ENCODE measurements around the gene OPA3.
"Not testable (repeated sequence)": the region's sequence is repeated elsewhere in the genome, so short reads cannot be mapped to it uniquely, and the experiment has no call there.

Gene OPA3

DNA sequence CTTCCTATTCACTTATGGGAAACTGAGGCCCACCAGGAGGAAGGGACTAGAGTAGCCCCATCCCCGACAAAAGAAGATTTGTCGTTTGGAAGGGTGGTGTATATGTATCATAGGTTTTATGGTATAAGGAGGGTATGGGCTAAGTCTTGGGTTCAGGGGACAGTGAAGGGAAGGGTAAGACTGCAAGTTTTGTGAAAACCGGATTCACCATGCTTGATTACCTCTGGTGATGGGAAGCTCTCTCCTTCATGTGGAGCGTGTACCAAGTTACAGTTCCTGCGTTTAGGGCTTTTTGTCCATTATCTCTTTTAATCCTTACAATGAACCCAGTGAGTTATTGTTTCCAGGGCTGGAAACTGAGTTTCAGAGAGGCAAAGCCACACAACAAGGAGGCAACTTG is 73.5 kb downstream of the OPA3 start:
- no peak for DNase-seq (ENCODE audit: low spot score)
- TF ChIP-seq, protein P1, sequence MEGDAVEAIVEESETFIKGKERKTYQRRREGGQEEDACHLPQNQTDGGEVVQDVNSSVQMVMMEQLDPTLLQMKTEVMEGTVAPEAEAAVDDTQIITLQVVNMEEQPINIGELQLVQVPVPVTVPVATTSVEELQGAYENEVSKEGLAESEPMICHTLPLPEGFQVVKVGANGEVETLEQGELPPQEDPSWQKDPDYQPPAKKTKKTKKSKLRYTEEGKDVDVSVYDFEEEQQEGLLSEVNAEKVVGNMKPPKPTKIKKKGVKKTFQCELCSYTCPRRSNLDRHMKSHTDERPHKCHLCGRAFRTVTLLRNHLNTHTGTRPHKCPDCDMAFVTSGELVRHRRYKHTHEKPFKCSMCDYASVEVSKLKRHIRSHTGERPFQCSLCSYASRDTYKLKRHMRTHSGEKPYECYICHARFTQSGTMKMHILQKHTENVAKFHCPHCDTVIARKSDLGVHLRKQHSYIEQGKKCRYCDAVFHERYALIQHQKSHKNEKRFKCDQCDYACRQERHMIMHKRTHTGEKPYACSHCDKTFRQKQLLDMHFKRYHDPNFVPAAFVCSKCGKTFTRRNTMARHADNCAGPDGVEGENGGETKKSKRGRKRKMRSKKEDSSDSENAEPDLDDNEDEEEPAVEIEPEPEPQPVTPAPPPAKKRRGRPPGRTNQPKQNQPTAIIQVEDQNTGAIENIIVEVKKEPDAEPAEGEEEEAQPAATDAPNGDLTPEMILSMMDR (IDR thresholded peaks at IDR 0.05; ENCODE audit: extremely low read depth, missing control alignments), result no peak

DNA sequence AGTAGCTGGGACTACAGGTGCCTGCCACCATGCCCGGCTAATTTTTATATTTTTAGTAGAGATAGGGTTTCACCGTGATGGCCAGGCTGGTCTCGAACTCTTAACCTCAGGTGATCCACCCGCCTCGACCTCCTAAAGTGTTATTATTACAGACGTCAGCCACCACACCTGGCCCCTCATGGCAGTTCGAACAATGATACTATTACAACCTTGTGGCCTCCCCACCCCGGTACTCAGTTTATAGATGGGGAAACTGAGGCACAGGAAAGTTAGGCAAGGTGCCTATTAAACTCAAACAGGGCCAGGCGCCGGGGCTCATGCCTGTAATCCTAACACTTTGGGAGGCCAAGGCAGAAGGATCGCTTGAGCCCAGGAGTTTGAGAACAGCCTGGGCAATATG is 74.2 kb downstream of the OPA3 start:
- DNase-seq (ENCODE audit: low spot score), result not testable (repeated sequence)

DNA sequence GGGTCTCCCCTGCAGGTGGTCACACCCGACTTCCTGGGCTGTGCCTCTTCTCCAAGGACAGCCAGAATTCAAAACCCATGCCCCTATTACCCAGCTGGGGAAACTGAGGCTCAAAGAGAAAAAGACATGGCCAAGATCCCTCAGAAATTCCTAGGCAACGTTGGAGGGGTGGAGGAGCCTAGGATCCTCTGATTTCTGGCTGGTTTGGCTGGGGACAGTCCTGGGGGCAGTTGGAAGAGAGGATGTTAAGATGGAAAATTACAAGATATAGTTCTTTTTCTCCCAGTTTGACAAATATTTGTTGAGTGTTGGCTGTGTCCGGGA is 74.9 kb downstream of the OPA3 start:
- no peak for DNase-seq (ENCODE audit: low spot score)
- TF ChIP-seq, protein P1 (IDR thresholded peaks at IDR 0.05; ENCODE audit: extremely low read depth, missing control alignments), result no peak

DNA sequence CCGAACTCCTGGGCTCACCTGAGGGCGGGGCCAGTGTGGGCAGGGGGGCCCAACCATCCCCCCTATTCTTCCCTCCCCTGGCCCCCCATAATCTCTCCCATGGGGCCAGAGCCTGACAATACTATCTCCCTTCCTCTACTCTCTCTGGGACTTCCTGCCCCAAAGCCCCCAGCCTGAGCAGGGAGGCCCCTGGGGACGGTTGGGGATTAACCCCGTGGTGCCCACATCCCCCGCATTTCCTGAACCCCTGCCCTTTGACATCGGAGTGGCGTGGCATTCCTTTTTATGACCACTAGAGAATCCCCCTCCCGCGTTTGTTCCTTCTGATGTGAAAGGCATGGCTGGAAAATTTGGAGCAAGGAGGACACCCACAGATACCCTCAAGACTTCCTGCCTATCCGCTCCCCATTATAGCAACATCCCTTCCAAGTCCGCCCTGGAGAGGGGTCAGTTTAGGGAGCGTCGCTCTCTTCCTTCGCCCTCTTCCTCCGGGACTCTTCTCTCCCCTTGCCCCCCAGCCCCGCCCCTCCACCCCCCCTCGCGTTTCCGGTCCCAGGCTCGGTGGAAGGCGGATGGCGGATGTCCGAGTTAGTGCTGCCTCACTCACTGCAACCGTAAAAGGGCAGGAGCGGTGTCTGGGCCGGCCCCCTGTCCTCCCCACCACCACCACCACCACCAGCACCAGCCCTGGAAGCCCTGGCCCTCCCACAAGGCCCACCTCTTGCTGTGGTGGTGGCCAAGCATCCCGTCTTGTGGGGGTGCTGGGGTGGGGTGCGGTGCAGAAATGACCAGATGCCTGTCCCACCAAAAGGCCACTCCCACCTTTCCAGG is 75.5 kb downstream of the OPA3 start:
- peak; percentile 88 for DNase-seq (ENCODE audit: low spot score)
- TF ChIP-seq, protein P1 (IDR thresholded peaks at IDR 0.05; ENCODE audit: extremely low read depth, missing control alignments), result no peak

DNA sequence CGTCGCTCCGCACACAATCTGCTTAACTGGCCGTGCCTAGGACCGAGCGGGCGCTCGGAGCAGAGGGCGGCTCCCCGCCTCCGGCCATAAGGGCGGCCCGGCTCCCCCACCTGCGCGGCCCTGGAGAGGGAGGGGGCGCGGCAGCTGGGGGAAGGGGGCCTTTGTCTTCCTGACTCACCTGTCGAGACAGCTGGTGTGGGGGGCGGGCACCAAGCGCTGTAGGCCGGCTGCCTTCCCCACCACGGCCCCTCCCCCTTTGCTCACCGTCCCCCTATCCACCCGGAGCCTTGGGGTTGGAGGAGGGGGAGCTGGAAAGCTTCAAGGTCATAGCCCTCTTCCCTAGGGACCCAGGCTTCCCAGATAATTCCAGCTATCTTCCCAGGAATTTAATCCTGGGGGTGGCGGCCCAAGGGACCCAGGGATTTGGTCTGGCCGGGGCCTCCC is 76.2 kb downstream of the OPA3 start:
- TF ChIP-seq, protein P1 (IDR thresholded peaks at IDR 0.05; ENCODE audit: extremely low read depth, missing control alignments), result no peak
- DNase-seq (ENCODE audit: low spot score), result peak; percentile 58

DNA sequence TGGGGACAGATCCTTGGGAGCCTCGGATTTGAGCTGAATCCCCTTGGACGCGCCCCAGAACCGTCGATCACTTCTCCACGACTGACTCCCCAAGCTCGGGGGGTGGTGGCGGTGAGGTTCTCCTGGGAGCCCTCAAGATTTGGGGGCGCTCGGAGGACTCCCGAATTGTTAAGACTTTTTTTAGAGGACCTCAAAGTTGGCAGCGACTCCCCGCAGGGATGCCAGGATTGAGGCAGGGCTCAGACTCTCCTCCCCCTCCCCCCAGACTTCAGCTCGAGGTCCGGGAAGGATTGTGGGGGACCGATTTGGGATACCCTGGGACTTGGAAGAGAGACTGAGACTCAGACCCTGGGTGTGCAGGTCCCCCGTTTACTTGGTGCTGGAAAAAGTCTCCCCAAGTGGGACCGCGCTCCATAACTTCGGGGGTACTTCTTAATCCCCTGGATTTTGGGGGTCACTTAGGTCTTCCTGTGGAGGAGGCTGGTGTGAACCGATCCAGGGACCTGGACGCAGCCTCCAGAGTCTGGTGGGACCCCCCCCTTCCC is 76.7 kb downstream of the OPA3 start:
- no peak for DNase-seq (ENCODE audit: low spot score)

DNA sequence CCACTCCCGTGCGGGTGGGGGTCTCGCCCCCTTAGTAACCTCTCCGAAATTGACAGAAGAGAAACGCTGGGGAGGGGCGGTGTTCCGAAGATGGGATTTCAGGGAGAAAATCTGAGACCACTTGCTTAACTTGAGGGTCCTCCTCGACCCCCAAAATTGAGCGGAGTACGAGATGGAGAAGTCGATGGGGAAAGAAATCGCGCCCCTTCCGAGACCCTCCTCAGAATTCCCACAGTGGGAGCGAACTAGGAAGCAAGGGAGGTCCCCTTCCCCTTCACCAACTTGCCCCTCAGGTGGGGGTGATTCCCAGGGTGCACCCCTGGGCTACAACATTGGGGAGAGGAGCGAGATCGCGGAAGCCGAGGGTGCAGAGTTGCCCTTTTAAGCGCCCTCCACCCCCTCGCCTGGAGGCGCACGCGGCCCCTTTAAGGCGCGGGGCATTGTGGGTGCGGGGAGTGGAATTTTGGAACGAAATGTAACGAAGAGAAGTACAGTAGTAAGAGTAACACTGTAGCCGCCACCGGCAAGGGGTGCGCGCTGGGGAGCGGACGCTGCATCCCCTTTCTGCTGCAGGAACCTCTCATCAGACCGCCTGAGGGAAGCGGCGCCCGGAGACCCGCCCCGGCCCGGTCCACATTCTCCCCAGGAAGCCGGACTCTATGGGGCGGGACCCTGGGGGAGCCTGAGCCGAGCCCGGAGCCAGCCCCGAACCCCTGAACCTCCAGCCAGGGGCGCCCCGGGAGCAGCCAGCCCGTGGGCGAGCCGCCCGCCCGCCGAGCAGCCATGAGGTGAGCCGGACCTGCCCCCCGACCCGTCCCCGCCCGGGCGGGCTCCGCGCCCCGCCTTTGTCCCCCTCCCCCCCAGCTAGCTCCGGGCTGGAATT is 77.4 kb downstream of the OPA3 start, which contains the start of gene VASP:
TSS of gene VASP (plus strand) at position 491 of the 883 bp plus-strand sequence. CDS start at position 784, 293 bp downstream.
- peak; percentile 89 for DNase-seq (ENCODE audit: low spot score)
- TF ChIP-seq, protein P1 (IDR thresholded peaks at IDR 0.05; ENCODE audit: extremely low read depth, missing control alignments), result no peak

More for the DNA sequence above, 76.7 kb downstream of the OPA3 start:
- TF ChIP-seq, protein P1 (IDR thresholded peaks at IDR 0.05; ENCODE audit: extremely low read depth, missing control alignments), result no peak

Measured in GM20000 (cell line).